Fibroblast of the aortic adventitia (primary cell): ENCODE measurements around the gene MYT1. TPM values are rescaled to one million over a fixed set of nuclear protein-coding genes. Genes with fewer than 3 reads are reported as not detected.
"Not testable (repeated sequence)": the region's sequence is repeated elsewhere in the genome, so short reads cannot be mapped to it uniquely, and the experiment has no call there.

Experiments
- DNase-seq: peaks from one replicate; pipeline ENCODE4 v3.0.0-alpha.2; 2010; ENCODE audit warnings: low read depth
- H3K4me3 ChIP-seq: 2 replicates; pipeline ENCODE4 v1.5.1; 2011; ENCODE audit warnings: low read depth, mild to moderate bottlenecking, control low read depth, low read length, moderate library complexity
- total RNA-seq: library from RNA; depleted of rRNA; stranded (reverse); fragments of >200 nt; gene quantifications from 2 replicates; pipeline ENCODE4 v1.2.3, GENCODE V29; 2012; ENCODE audit warnings: low replicate concordance
- TF ChIP-seq, protein P1 (sequence below): IDR thresholded peaks from 2 replicates; pipeline ENCODE4 v1.5.1; 2011; ENCODE audit warnings: mild to moderate bottlenecking, low read length, control low read depth, inconsistent platforms; ENCODE audit not compliant: insufficient read depth

MYT1 gene
- not detected in 2 replicates for total RNA-seq

DNA sequence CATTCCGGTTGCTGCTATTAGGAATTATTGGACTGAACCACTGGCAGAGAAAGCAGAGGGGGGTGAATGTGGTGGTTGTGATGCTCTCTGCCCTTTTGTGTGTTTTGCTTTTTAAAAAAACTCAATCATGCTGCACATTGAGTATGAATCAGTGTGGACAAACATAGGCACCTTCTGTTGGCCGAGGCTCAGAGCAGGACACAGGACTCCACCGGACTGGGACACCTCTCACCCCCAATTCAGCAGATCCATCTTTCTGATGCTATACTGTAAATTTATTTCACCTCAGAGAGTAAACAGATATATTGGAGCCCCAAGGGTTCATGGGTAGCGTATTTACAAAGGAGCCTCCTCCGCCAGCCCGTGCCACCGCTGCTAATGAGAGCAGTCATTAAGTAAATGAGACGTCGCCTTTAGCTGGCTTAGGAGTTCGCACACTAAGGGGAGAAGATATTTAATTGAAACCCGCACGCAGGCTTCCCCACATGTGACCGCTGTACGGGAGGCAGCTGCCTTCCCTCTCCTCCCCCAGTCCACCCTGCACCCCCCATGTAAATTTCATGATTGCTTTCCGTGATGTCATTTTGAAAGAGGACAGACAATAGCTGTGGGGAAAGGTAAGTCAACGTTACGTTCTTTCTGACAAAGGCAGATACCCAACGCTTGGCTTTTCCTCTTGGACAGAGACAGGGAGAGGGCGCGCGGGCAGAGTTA is at the start of gene MYT1:
Gene MYT1 (plus strand): TSS at position 330 of the 714 bp plus-strand sequence. CDS start 34,410 bp downstream, outside the sequence.
- H3K4me3 ChIP-seq = no peak within 1 kb of the TSS
- TF ChIP-seq, protein P1, sequence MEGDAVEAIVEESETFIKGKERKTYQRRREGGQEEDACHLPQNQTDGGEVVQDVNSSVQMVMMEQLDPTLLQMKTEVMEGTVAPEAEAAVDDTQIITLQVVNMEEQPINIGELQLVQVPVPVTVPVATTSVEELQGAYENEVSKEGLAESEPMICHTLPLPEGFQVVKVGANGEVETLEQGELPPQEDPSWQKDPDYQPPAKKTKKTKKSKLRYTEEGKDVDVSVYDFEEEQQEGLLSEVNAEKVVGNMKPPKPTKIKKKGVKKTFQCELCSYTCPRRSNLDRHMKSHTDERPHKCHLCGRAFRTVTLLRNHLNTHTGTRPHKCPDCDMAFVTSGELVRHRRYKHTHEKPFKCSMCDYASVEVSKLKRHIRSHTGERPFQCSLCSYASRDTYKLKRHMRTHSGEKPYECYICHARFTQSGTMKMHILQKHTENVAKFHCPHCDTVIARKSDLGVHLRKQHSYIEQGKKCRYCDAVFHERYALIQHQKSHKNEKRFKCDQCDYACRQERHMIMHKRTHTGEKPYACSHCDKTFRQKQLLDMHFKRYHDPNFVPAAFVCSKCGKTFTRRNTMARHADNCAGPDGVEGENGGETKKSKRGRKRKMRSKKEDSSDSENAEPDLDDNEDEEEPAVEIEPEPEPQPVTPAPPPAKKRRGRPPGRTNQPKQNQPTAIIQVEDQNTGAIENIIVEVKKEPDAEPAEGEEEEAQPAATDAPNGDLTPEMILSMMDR = no peak
- no peak for DNase-seq

DNA sequence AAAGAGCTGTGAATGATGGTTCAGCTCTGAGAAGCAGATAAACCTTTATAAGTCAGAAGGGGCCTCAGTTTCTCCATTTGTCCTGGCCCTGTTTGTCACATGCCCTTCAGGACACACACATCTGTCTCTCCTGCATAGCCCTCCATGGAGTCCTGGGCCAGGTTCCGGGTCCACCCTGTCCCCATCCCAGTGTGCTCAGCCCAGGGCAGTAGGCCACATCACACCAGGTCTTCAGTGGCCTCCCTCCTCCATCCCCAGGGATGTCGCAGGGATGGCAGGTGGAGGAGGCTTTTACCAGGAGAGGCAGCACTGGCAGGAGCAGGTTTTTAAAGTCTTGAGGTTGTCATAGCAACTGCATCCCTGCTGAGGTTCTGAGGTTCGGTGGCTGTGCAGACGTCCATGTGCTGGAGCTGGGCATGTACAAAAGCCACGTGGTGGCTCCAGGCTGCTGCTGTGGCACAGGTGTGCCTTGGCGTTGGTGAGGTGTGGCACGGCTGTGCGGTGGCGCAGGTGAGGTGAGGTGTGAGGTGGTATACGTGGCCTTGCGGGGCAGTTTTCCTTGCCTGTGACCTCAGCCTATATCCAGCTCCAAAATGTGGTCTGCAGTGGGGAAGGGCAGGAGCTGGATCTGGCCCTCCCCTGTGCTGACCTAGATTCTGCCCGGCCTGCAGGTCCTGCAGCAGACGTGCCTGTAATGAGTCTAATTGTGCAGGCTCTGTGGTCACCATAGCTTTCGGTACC is 48.9 kb upstream of the MYT1 start:
- no peak for DNase-seq

DNA sequence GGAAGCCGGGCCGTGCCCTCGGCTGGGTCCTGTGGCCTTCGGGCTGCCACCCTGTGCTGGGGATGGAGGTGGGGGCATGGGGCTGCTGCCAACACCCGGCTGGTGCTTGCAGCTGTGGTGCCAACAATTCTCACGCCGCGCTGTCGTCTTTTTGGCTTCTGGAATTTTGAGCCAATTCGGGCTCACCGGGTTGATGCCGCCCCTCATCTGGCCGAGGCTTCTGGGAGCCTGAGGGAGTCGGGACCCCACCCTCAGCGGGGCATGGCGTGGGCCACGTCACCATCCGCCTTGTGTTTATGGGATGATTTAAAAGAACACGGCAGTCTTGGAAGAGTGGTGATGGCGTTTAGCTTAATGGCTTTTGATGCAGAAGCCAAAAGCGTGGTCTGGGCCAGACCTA is 48.2 kb upstream of the MYT1 start:
- TF ChIP-seq, protein P1 = no peak
- no peak overlapping the region for H3K4me3 ChIP-seq
- no peak for DNase-seq

More for the DNA sequence above, 48.9 kb upstream of the MYT1 start:
- H3K4me3 ChIP-seq = no peak overlapping the region
- TF ChIP-seq, protein P1 = no peak

DNA sequence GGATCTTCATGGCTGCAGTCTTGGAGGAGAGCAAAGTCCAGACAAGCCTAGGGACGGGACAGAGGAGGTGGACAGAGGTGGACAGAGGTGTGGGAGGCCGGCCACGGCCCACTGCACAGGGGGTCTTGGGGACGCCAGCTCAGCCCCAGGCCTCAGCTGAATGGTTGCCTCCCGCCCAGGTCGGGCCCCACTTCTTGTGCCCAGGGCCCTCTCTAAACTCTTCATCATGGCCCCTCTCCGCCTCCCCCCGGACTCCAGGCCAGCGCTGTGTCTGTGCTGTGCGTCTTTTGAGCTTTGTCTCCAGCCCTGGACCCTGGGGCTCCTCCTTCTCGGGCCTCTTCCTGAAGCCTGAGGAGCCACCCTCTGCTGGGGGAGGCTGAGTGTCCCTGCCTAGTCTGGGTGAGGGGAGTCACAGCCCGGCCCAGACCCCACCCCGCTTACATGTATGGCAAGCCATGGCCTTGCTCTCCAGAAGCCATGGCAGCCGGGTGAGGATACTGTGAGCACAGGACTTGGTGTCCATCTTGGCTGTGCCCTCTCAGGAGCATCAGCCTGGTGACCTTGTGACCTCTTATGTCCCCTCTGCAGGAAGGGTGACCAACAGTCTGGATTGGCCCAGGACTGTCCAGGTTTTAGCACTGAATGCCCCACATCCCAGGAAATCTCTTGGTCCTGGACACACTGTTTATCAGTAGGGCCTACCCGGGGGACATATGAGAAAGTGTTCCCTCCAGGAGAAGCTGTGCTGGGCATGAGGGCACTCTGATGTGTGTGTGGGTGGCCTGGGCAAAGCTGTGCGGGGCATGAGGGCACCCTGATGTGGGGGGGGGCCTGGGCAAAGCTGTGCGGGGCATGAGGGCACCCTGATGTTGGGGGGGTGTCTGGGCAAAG is 47.5 kb upstream of the MYT1 start:
- no peak overlapping the region for H3K4me3 ChIP-seq
- DNase-seq = no peak
- TF ChIP-seq, protein P1 = no peak

DNA sequence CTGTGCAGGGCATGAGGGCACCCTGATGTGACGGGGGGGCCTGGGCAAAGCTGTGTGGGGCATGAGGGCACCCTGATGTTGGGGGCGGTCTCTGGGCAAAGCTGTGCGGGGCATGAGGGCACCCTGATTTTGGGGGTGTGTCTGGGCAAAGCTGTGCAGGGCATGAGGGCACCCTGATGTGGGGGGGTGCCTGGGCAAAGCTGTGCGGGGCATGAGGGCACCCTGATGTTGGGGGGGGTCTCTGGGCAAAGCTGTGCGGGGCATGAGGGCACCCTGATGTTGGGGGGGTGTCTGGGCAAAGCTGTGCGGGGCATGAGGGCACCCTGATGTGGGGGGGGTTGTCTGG is 46.8 kb upstream of the MYT1 start:
- DNase-seq, H3K4me3 ChIP-seq: not testable (repeated sequence)

DNA sequence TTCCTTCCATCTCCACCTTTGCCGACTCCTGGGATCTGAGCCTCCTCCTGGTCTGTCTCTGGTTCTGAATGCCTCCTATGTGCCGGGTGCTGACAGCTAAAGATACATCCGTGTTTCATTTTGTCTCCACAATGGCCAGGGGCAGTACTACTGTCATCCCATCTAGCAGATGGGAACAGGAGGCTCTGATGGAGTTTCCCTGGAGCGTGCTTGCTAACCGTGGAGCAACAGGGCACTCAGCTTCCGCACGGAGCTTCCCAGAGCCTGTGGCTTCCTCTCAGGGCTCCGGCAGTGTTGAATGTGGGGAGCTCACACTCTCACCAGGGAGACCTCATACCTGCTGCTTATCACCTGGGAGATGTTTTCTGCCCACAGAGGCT is 45.0 kb upstream of the MYT1 start:
- no peak overlapping the region for H3K4me3 ChIP-seq
- TF ChIP-seq, protein P1 = no peak
- no peak for DNase-seq
